CD14-positive monocyte (primary cell): ENCODE results near the gene P2RX3. TPM values are rescaled to one million over a fixed set of nuclear protein-coding genes. Genes with fewer than 3 reads are reported as not detected.

Experiments
- DNase-seq, 3 donors: peaks; one replicate each; pipeline ENCODE4 v3.0.0-alpha.2; 2011 to 2022
- H2AFZ ChIP-seq: 2 replicates; pipeline ENCODE4 v1.6.0; 2012; ENCODE audit warnings: mild to moderate bottlenecking, low read depth, low read length, inconsistent platforms; ENCODE audit not compliant: insufficient read depth, poor library complexity, severe bottlenecking
- H3K27ac ChIP-seq, 2 donors: 1 replicate in 1 of 2; 2 replicates in 1 of 2; pipeline ENCODE4 v1.5.1; 2012 to 2013; ENCODE audit warnings: low read length in 2 of 2, control low read depth in 1 of 2, inconsistent platforms in 1 of 2, low read depth in 1 of 2, mild to moderate bottlenecking in 1 of 2
- H3K27me3 ChIP-seq, 2 donors: one replicate each; pipeline versions ENCODE4 v1.6.0 to v1.6.1; 2011 to 2013; ENCODE audit warnings: low read length in 2 of 2; ENCODE audit not compliant: control insufficient read depth in 2 of 2, insufficient read depth in 2 of 2
- H3K36me3 ChIP-seq, 2 donors: replicated peaks in 1 of 2; 1 replicate in 1 of 2; 2 replicates in 1 of 2; pipeline versions ENCODE4 v1.5.1 to v1.6.1; 2012 to 2013; ENCODE audit warnings: low read length in 2 of 2, control low read depth in 1 of 2, inconsistent platforms in 1 of 2, mild to moderate bottlenecking in 1 of 2; ENCODE audit not compliant: insufficient read depth in 2 of 2, control insufficient read depth in 1 of 2
- H3K4me1 ChIP-seq, 2 donors: 1 replicate in 1 of 2; 2 replicates in 1 of 2; pipeline versions ENCODE4 v1.5.1 to v1.6.1; 2012 to 2013; ENCODE audit warnings: low read length in 2 of 2, control low read depth in 1 of 2, inconsistent platforms in 1 of 2, mild to moderate bottlenecking in 1 of 2, moderate library complexity in 1 of 2; ENCODE audit not compliant: insufficient read depth in 2 of 2, control insufficient read depth in 1 of 2
- H3K4me2 ChIP-seq: replicated peaks from 2 replicates; pipeline ENCODE3; 2012; ENCODE audit warnings: low read length, moderate library complexity, mild to moderate bottlenecking; ENCODE audit not compliant: poor library complexity, severe bottlenecking; ENCODE audit errors: extremely low read depth
- H3K4me3 ChIP-seq, 3 experiments: fragments of 200-600 bp in 1 of 3; sonication (generic) in 1 of 3; replicated peaks in 1 of 3; 1 replicate in 2 of 3; 2 replicates in 1 of 3; pipeline ENCODE4 v1.5.1; 2011 to 2013; ENCODE audit warnings: low read length in 3 of 3, mild to moderate bottlenecking in 3 of 3, control low read depth in 2 of 3, low read depth in 2 of 3, inconsistent platforms in 1 of 3, moderate library complexity in 1 of 3
- H3K79me2 ChIP-seq: 2 replicates; pipeline ENCODE4 v1.6.0; 2012; ENCODE audit warnings: mild to moderate bottlenecking, control low read depth, inconsistent platforms, low read length, moderate library complexity; ENCODE audit not compliant: insufficient read depth
- H3K9ac ChIP-seq: 2 replicates; pipeline ENCODE4 v1.6.0; 2017; ENCODE audit warnings: low read length, mild to moderate bottlenecking; ENCODE audit not compliant: insufficient read depth, poor library complexity, severe bottlenecking
- H3K9me3 ChIP-seq, 2 donors: replicated peaks in 1 of 2; 1 replicate in 1 of 2; 2 replicates in 1 of 2; pipeline versions ENCODE4 v1.5.1 to v1.6.1; 2012 to 2013; ENCODE audit warnings: low read length in 2 of 2, control low read depth in 1 of 2; ENCODE audit not compliant: control insufficient read depth in 1 of 2, insufficient read depth in 1 of 2
- H4K20me1 ChIP-seq: 2 replicates; pipeline ENCODE4 v1.6.0; 2012; ENCODE audit warnings: mild to moderate bottlenecking, low read length, control low read depth, moderate library complexity; ENCODE audit not compliant: insufficient read depth
- H3K27ac Mint-ChIP-seq, 7 donors: one replicate each; pipeline ENCODE4 v1.8.0; 2020; ENCODE audit warnings: mild to moderate bottlenecking in 7 of 7, mixed read lengths in 7 of 7, moderate library complexity in 6 of 7, inconsistent platforms in 2 of 7
- H3K27me3 Mint-ChIP-seq, 3 donors: one replicate each; pipeline ENCODE4 v1.8.0; 2021 to 2022; ENCODE audit warnings: low read depth in 3 of 3, mild to moderate bottlenecking in 3 of 3, mixed read lengths in 3 of 3, moderate library complexity in 3 of 3, inconsistent platforms in 1 of 3
- H3K36me3 Mint-ChIP-seq, 2 donors: one replicate each; pipeline ENCODE4 v1.8.0; 2020; ENCODE audit warnings: mixed read lengths in 2 of 2, inconsistent platforms in 1 of 2, mild to moderate bottlenecking in 1 of 2
- H3K4me1 Mint-ChIP-seq: one replicate; pipeline ENCODE4 v1.8.0; 2020; ENCODE audit warnings: mild to moderate bottlenecking, mixed read lengths
- H3K4me3 Mint-ChIP-seq, 2 donors: one replicate each; pipeline ENCODE4 v1.8.0; 2020; ENCODE audit warnings: mild to moderate bottlenecking in 2 of 2, mixed read lengths in 2 of 2, moderate library complexity in 1 of 2
- H3K9me3 Mint-ChIP-seq, 7 donors: one replicate each; pipeline ENCODE4 v1.8.0; 2020 to 2022; ENCODE audit warnings: mixed read lengths in 7 of 7, mild to moderate bottlenecking in 6 of 7, moderate library complexity in 6 of 7, inconsistent platforms in 2 of 7
- WGBS: methylation state at CpG from one replicate; pipeline ENCODE4 v1.1.5; 2013; ENCODE audit warnings: missing lambda C conversion rate; ENCODE audit not compliant: insufficient coverage; 5-methylcytosine and 5-hydroxymethylcytosine counted together
- intact Hi-C, 2 donors: fragments of 100-400 bp; cut with micrococcal nuclease; formaldehyde crosslinking; loops; one replicate each; pipeline versions ENCODE4 v1.15.0 to v1.15.1; 2023
- polyA minus RNA-seq: library from RNA; depleted of rRNA, polyadenylated mRNA; stranded (reverse); fragments of >200 nt; gene quantifications from 2 replicates; pipeline ENCODE4 v1.2.3, GENCODE V29; 2012
- polyA plus RNA-seq, 3 donors: library from polyadenylated mRNA; depleted of rRNA in 1 of 3; unstranded in 2 of 3; stranded (reverse) in 1 of 3; fragments of 300-500 nt in 2 of 3; fragments of >200 nt in 1 of 3; fragmentation: Illumina TruSeq in 2 of 3; gene quantifications; 1 replicate in 2 of 3; 2 replicates in 1 of 3; pipeline ENCODE4 v1.2.3, GENCODE V29; 2012 to 2021
- total RNA-seq, 12 experiments: library from RNA in 1 of 12; stranded (reverse) in 1 of 12; fragments of 120-200 nt in 1 of 12; gene quantifications; one replicate each; pipeline ENCODE4 v1.2.4 and lab custom pipeline; 2013 to 2026; ENCODE audit warnings: mixed read lengths in 6 of 12, inconsistent platforms in 1 of 12
- TF ChIP-seq, protein P1 (sequence below): fragments of 200-600 bp; IDR thresholded peaks from one replicate; pipeline ENCODE4 v1.8.0; 2022; ENCODE audit warnings: antibody characterized with exemption, mild to moderate bottlenecking

The P2RX3 gene
- total RNA-seq (2013) = not detected
- polyA plus RNA-seq = not detected
- not detected in 2 replicates for polyA minus RNA-seq
- total RNA-seq (lab: John Stamatoyannopoulos, UW) = 0 to 0.90 (median 0) reads per million in 11 experiments

DNA sequence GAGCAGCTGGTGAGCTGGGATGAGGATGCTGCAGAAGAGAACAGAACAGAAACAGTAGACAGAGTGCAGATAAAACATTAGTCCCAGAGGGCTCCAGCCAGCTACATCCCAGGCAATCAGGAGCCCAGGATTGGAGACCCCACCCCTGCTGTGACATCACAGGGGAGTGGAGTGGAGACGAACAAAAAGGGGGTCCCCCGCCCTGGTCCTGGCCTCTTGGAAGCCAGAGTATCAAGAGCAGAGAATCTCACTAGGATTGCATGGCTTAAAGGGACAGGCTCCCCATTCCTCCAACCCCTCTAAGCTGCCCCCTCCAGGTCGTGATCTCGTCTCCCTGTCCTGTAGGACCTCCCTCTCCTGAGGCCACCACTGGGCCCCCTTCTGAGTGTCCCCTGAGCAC, at the start of gene P2RX3:
TSS of gene P2RX3 (plus strand) at position 211 of the 400 bp plus-strand sequence. CDS start 199 bp downstream, outside the sequence.
- H3K4me2 ChIP-seq = no peak within 1 kb of the TSS
- no peak within 1 kb of the TSS for H3K9ac ChIP-seq
- H2AFZ ChIP-seq = no peak within 1 kb of the TSS
- intact Hi-C loops = no loop called here
- H3K79me2 ChIP-seq = peaks cover 23% of the 10 kb centered on the region
- peaks cover 18 to 23% of the 10 kb centered on the region in 2 donors for H3K4me1 ChIP-seq
- no peak within 1 kb of the TSS for H3K27ac ChIP-seq
- Mint-ChIP-seq H3K27ac (peak within 1 kb of the TSS in 2 of 7 donors; percentile 14 to 43), H3K36me3 (peaks cover 7 to 8% of the 10 kb centered on the region in 2 donors), H3K4me1 (peaks cover 25% of the 10 kb centered on the region), H3K27me3 (peaks cover 7 to 11% (median 8%) of the 10 kb centered on the region in 3 donors), H3K4me3 (no peak within 1 kb of the TSS), H3K9me3 (peaks cover 0 to 2% (median 0%) of the 10 kb centered on the region in 7 donors)
- no peaks in the 10 kb centered on the region for H3K27me3 ChIP-seq
- H3K36me3 ChIP-seq = peaks cover 2 to 8% of the 10 kb centered on the region in 2 donors
- DNase-seq = no peak
- H3K9me3 ChIP-seq = no peaks in the 10 kb centered on the region
- TF ChIP-seq, protein P1, sequence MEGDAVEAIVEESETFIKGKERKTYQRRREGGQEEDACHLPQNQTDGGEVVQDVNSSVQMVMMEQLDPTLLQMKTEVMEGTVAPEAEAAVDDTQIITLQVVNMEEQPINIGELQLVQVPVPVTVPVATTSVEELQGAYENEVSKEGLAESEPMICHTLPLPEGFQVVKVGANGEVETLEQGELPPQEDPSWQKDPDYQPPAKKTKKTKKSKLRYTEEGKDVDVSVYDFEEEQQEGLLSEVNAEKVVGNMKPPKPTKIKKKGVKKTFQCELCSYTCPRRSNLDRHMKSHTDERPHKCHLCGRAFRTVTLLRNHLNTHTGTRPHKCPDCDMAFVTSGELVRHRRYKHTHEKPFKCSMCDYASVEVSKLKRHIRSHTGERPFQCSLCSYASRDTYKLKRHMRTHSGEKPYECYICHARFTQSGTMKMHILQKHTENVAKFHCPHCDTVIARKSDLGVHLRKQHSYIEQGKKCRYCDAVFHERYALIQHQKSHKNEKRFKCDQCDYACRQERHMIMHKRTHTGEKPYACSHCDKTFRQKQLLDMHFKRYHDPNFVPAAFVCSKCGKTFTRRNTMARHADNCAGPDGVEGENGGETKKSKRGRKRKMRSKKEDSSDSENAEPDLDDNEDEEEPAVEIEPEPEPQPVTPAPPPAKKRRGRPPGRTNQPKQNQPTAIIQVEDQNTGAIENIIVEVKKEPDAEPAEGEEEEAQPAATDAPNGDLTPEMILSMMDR = no peak
- 100% methylated on average over 2 of the region's 4 CpGs for WGBS
- no peak within 1 kb of the TSS for H3K4me3 ChIP-seq
- no peaks in the 10 kb centered on the region for H4K20me1 ChIP-seq

GRCh38 chr11:57288771-57289579, 49.2 kb upstream of the P2RX3 start:
- no peak overlapping the region for H3K27ac ChIP-seq
- Mint-ChIP-seq H3K4me1 (no peaks in the 10 kb centered on the region), H3K27ac (peak overlapping the region in 1 of 7 donors; percentile 13), H3K4me3 (no peak overlapping the region), H3K27me3 (peaks cover 0 to 27% (median 10%) of the 10 kb centered on the region in 3 donors), H3K36me3 (no peaks in the 10 kb centered on the region), H3K9me3 (peaks cover 0 to 2% (median 0%) of the 10 kb centered on the region in 7 donors)
- H2AFZ ChIP-seq = no peak overlapping the region
- no peak for DNase-seq
- no peaks in the 10 kb centered on the region for H3K36me3 ChIP-seq
- H3K4me3 ChIP-seq = no peak overlapping the region
- no peaks in the 10 kb centered on the region for H3K79me2 ChIP-seq
- no peak overlapping the region for H3K4me2 ChIP-seq
- H3K9ac ChIP-seq = no peak overlapping the region
- intact Hi-C loops = no loop called here
- TF ChIP-seq, protein P1 = no peak
- 22% methylated on average over 9 of the region's 11 CpGs for WGBS
- peaks cover 0 to 5% of the 10 kb centered on the region in 2 donors for H3K27me3 ChIP-seq
- H4K20me1 ChIP-seq = no peaks in the 10 kb centered on the region
- H3K4me1 ChIP-seq = no peaks in the 10 kb centered on the region
- no peaks in the 10 kb centered on the region for H3K9me3 ChIP-seq
